Tongue (tissue), 2 donors: Measurements from ENCODE around the gene RAB35. TPM values are rescaled to one million over a fixed set of nuclear protein-coding genes. Genes with fewer than 3 reads are reported as not detected.
A peak's percentile ranks its signal among the peaks of the same experiment; 100 is the strongest.

ENCODE experiments used
- DNase-seq: peaks from one replicate; pipeline ENCODE4 v3.0.0-alpha.2; 2015
- total RNA-seq: library from RNA; depleted of rRNA; stranded (reverse); fragments of >200 nt; gene quantifications from one replicate; pipeline ENCODE4 v1.2.3, GENCODE V29; 2014

RAB35 gene
- total RNA-seq, 1 donor from 2014 or later = 18.7 TPM

GRCh38 chr12:120103371-120103770 lies 13.2 kb downstream of the RAB35 start:
- DNase-seq = no peak

DNA sequence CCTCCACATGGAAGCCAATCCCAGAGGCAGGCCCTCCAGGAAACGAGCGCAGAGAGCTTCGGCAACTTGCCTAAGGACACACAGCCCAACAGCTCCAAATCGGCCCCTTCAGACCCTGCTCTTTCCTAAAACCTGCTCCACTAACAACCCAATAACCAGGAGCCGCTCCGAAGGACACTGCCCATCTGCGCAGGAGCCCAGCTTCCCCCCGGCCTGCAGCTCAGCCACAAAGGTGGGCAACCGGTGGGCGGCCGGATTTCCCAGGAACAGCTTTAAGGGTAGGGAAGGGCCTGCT lies 13.6 kb downstream of the RAB35 start:
- DNase-seq = no peak

- DNase-seq = no peak
These were observed 14.1 kb downstream of the RAB35 start for GRCh38 chr12:120102189-120103043.

GRCh38 chr12:120101617-120102016 lies 14.9 kb downstream of the RAB35 start:
- DNase-seq = no peak

- DNase-seq = no peak
These were observed 15.4 kb downstream of the RAB35 start for GRCh38 chr12:120101182-120101581.

- DNase-seq = peak; percentile 95
These were observed 15.9 kb downstream of the RAB35 start for GRCh38 chr12:120100630-120101029.

GRCh38 chr12:120099738-120100137 lies 16.8 kb downstream of the RAB35 start:
- DNase-seq = no peak

- no peak for DNase-seq
These were observed 17.6 kb downstream of the RAB35 start for GRCh38 chr12:120098756-120099470.

GRCh38 chr12:120096671-120097202 lies 19.8 kb downstream of the RAB35 start:
- DNase-seq = no peak

- no peak for DNase-seq
These were observed 20.8 kb downstream of the RAB35 start for GRCh38 chr12:120095736-120096135.

DNA sequence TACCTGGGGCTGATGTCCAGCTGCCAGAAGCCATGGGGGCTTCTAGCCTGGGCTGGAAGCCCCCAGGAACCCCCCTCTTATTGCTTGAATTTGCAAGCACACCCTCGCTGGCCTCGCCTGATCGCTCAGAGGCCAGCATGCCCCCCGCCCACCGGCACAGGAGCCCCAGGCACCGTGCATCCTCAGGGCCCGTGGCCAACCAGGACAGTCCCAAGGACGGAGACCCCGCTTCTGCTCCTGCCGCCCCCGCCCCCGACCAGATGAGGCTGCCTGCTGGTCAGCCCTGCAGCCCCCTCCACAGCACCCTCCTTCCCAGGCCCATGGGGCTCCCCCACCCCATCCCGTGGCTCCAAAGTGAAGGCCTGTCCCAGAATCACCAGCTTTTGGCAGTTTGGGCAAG lies 21.2 kb downstream of the RAB35 start:
- DNase-seq = no peak

GRCh38 chr12:120094485-120094884 lies 22.1 kb downstream of the RAB35 start:
- no peak for DNase-seq

GRCh38 chr12:120093592-120094355 lies 22.8 kb downstream of the RAB35 start:
- DNase-seq = peak; percentile 73

GRCh38 chr12:120093336-120093591 lies 23.3 kb downstream of the RAB35 start:
- no peak for DNase-seq

DNA sequence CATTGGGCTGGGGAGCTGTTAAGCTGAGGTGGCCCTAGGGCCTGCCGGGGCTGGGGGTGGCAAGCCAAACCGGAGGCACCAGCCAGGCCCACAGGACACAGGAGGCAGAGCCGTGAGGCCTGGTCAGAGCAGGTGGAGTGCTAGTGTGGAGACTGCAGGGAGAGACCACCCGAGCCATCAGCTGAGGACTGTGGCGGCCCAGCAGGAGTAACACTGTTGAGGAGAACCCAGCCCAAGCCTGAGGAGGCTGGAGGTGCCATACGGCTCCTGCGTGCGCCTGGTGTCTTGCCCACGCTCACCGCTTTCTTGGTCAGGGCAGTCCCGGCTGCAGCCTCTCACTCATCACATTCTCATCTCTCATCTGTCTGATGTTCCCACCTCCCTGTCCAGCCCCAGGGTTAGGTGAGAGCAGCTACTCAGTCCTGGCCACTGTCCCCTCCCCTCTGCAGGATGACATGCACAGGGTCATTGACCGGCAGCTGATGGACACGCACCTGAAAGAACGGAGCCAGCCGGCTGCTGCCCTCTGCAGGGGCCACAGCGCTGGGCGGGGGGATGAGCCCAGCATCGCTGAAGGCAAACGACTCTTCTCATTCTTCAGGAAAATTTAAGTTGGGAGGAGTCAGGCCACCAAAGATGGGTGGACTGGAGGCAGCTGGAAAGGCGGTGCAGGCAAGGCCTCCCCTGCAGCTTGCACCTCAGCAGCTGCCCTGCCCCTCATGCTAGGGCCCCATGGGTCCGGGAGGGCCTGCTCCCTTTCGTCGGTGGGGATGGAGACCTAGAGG lies 23.8 kb downstream of the RAB35 start:
- DNase-seq = no peak

- DNase-seq = peak; percentile 59
These were observed 25.0 kb downstream of the RAB35 start for GRCh38 chr12:120091371-120092090.

- no peak for DNase-seq
These were observed 25.8 kb downstream of the RAB35 start for GRCh38 chr12:120090626-120091295.

- peak; percentile 56 for DNase-seq
These were observed 26.3 kb downstream of the RAB35 start for GRCh38 chr12:120090206-120090605.

- peak; percentile 35 for DNase-seq
These were observed 26.8 kb downstream of the RAB35 start for GRCh38 chr12:120089796-120090195.

- DNase-seq = no peak
These were observed 27.4 kb downstream of the RAB35 start for GRCh38 chr12:120089105-120089504.
